GM12878 (cell line): ENCODE results near the gene ACD. TPM values are rescaled to one million over a fixed set of nuclear protein-coding genes. Genes with fewer than 3 reads are reported as not detected.

Experiments used
- ATAC-seq: fragments of 200-7000 bp; cut with Tn5 transposase; 3 replicates; pipeline ENCODE4 v1.9.1; 2020; ENCODE audit warnings: mild to moderate bottlenecking, moderate library complexity
- BruUV-seq: library from RNA; stranded (reverse); fragments of 400-500 nt; replicated peaks from 2 replicates; lab custom pipeline; 2021; lab: Mats Ljungman, UMichigan
- CTCF ChIA-PET: fragments of 300-600 bp; sonication (Branson Sonifier 250); formaldehyde crosslinking; extraction: SDS; loops from one replicate; lab custom pipeline; 2021; ENCODE audit warnings: inconsistent platforms; lab: Yijun Ruan, JAX
- POLR2A ChIA-PET: fragments of 350-600 bp; formaldehyde crosslinking; extraction: SDS; loops from one replicate; lab custom pipeline; 2021; ENCODE audit warnings: inconsistent platforms; lab: Charles Lee
- RAD21 ChIA-PET: fragments of 300-600 bp; sonication (Branson Sonifier 250); formaldehyde crosslinking; loops from one replicate; lab custom pipeline; 2023; ENCODE audit warnings: antibody characterized with exemption; ENCODE audit not compliant: unreplicated experiment; lab: Charles Lee
- SMC1A ChIA-PET: fragments of 300-600 bp; sonication (Branson Sonifier 250); formaldehyde crosslinking; loops from one replicate; lab custom pipeline; 2023; ENCODE audit not compliant: unreplicated experiment, uncharacterized antibody; lab: Charles Lee
- DNase-seq: peaks from one replicate; pipeline ENCODE4 v3.0.0-alpha.2; 2011; ENCODE audit warnings: low read depth, low spot score
- FAIRE-seq: peaks from 3 replicates; lab custom pipeline; 2011; peaks lifted over from hg19 to GRCh38; lab: Jason Lieb, UNC
- H2AFZ ChIP-seq: 2 replicates; pipeline ENCODE4 v1.6.0; 2011; ENCODE audit warnings: low read depth, low read length, control low read depth; ENCODE audit not compliant: control insufficient read depth
- H3K27ac ChIP-seq: 2 replicates; pipeline ENCODE4 v1.5.1; 2011; ENCODE audit warnings: control low read depth; ENCODE audit not compliant: control insufficient read depth, insufficient read depth
- H3K27me3 ChIP-seq, 2 experiments: replicated peaks in 1 of 2; 2 replicates each; pipeline versions ENCODE4 v1.6.0 to v1.6.1; 2011; ENCODE audit warnings: low read length in 1 of 2; ENCODE audit not compliant: control insufficient read depth in 2 of 2, insufficient read depth in 2 of 2
- H3K36me3 ChIP-seq, 2 experiments: 2 replicates each; pipeline ENCODE4 v1.5.1; 2011; ENCODE audit warnings: low read length in 1 of 2; ENCODE audit not compliant: control insufficient read depth in 2 of 2, insufficient read depth in 2 of 2
- H3K4me1 ChIP-seq: 2 replicates; pipeline ENCODE4 v1.6.1; 2011; ENCODE audit warnings: mild to moderate bottlenecking, low read length, moderate library complexity, mixed read lengths; ENCODE audit not compliant: control insufficient read depth, insufficient read depth
- H3K4me2 ChIP-seq: 2 replicates; pipeline ENCODE4 v1.6.0; 2011; ENCODE audit warnings: control low read depth; ENCODE audit not compliant: control insufficient read depth, insufficient read depth
- H3K4me3 ChIP-seq: fragments of 200-600 bp; sonication (generic); 2 replicates; pipeline ENCODE4 v1.5.1; 2016
- H3K79me2 ChIP-seq: 2 replicates; pipeline ENCODE4 v1.6.0; 2011; ENCODE audit warnings: low read length; ENCODE audit not compliant: control insufficient read depth, insufficient read depth
- H3K9ac ChIP-seq: 2 replicates; pipeline ENCODE4 v1.8.0; 2011; ENCODE audit warnings: low read length, control low read depth, mixed read lengths; ENCODE audit not compliant: control insufficient read depth, insufficient read depth
- H3K9me3 ChIP-seq: replicated peaks from 3 replicates; pipeline ENCODE4 v1.5.1; 2011; ENCODE audit warnings: mild to moderate bottlenecking, low read length; ENCODE audit not compliant: control insufficient read depth, insufficient read depth
- H4K20me1 ChIP-seq: 2 replicates; pipeline ENCODE4 v1.6.0; 2011; ENCODE audit not compliant: control insufficient read depth, insufficient read depth
- ETV6 ChIP-seq, 2 experiments: fragments of 450-650 bp in 1 of 2; IDR thresholded peaks in 1 of 2; conservative IDR thresholded peaks in 1 of 2; 2 replicates each; pipeline ENCODE4 v1.6.1; 2014; ENCODE audit warnings: antibody characterized with exemption in 1 of 2, borderline replicate concordance in 1 of 2, low read depth in 1 of 2, mild to moderate bottlenecking in 1 of 2, moderate library complexity in 1 of 2
- HDAC2 ChIP-seq: fragments of 200-600 bp; sonication (generic); IDR thresholded peaks from 2 replicates; pipeline ENCODE4 v1.6.1; 2017
- IKZF2 ChIP-seq, 2 experiments: fragments of 450-650 bp; IDR thresholded peaks; 2 replicates each; pipeline ENCODE4 v1.6.1; 2017; ENCODE audit warnings: mild to moderate bottlenecking in 2 of 2, moderate library complexity in 2 of 2
- JUND ChIP-seq: IDR thresholded peaks from 2 replicates; pipeline ENCODE4 v1.6.1; 2012; ENCODE audit warnings: low read depth, mild to moderate bottlenecking, low read length, improper control_type of control experiment, moderate library complexity
- MAX ChIP-seq: IDR thresholded peaks from 2 replicates; pipeline ENCODE4 v1.6.1; 2012; ENCODE audit warnings: low read depth, low read length, improper control_type of control experiment
- MTA3 ChIP-seq: IDR thresholded peaks from 2 replicates; pipeline ENCODE4 v1.6.1; 2012; ENCODE audit warnings: low read length, inconsistent platforms, borderline replicate concordance
- NR2F1 ChIP-seq: fragments of 450-650 bp; conservative IDR thresholded peaks from 2 replicates; pipeline ENCODE4 v1.6.1; 2017; ENCODE audit warnings: mild to moderate bottlenecking
- PBX3 ChIP-seq: IDR thresholded peaks from 2 replicates; pipeline ENCODE4 v1.6.1; 2011; ENCODE audit warnings: mild to moderate bottlenecking, low read depth, low read length, moderate library complexity; ENCODE audit not compliant: insufficient replicate concordance
- RCOR1 ChIP-seq: conservative IDR thresholded peaks from 2 replicates; pipeline ENCODE4 v1.6.1; 2012; ENCODE audit warnings: low read depth, low read length, improper control_type of control experiment
- SPI1 ChIP-seq: IDR thresholded peaks from 2 replicates; pipeline ENCODE4 v1.6.1; 2011; ENCODE audit warnings: low read depth, mild to moderate bottlenecking, low read length, moderate library complexity, borderline replicate concordance; ENCODE audit not compliant: insufficient read depth
- WGBS: methylation state at CpG from one replicate; pipeline ENCODE4 v1.1.6; 2016; ENCODE audit warnings: low lambda C conversion rate; ENCODE audit not compliant: insufficient replicate concordance, insufficient coverage; ENCODE audit errors: missing lambda C conversion rate; 5-methylcytosine and 5-hydroxymethylcytosine counted together
- in situ Hi-C: fragments of 300-500 bp; cut with MboI; formaldehyde crosslinking; loops from 9 replicates; pipeline ENCODE4 v1.14.3; 2018; ENCODE audit warnings: mixed read lengths
- intact Hi-C: fragments of 100-400 bp; cut with micrococcal nuclease; formaldehyde crosslinking; loops from one replicate; pipeline ENCODE4 v1.14.2; 2022; ENCODE audit not compliant: unreplicated experiment
- polyA plus RNA-seq, 11 experiments: library from polyadenylated mRNA; depleted of rRNA in 4 of 11; unstranded in 6 of 11; stranded (reverse) in 5 of 11; fragments of >200 nt; fragmentation: Nextera tagmentation in 4 of 11; fragmentation: Illumina TruSeq in 1 of 11; extraction: Ambion mirVana in 4 of 11; extraction: Trizol in 1 of 11; gene quantifications; 1 replicate in 1 of 11; 2 replicates in 10 of 11; pipeline versions ENCODE4 v1.2.1 to v1.2.3, GENCODE V29; 2011 to 2016; ENCODE audit warnings: inconsistent platforms in 2 of 11, missing spikeins in 2 of 11, low read depth in 1 of 11
- total RNA-seq, 4 experiments: library from RNA; depleted of rRNA in 3 of 4; stranded (reverse); fragments of >200 nt in 3 of 4; fragmentation: Illumina TruSeq in 1 of 4; extraction: Trizol in 1 of 4; gene quantifications; 2 replicates each; pipeline versions ENCODE4 v1.2.1 to v1.2.3, GENCODE V29; 2013 to 2021

Gene ACD
- total and polyA plus RNA-seq, 10 of the 15 experiments (the other 5 are each of a cell fraction or from before 2014, with no cell fraction given): 2.9 to 46.7 (median 23.9) TPM

GRCh38 chr16:67667453-67667816, 7.4 kb upstream of the ACD start:
- ChIA-PET POLR2A (interaction anchor here (0.5 to 1.3 kb wide), 7 partner anchors 15 to 347 kb away, joined by 3 to 12 read pairs (median 4); partner anchors contain the start of gene GFOD2), RAD21 (interaction anchor here (0.7 to 3.1 kb wide), 11 partner anchors 22 to 268 kb away, joined by 3 to 27 read pairs (median 5); partner anchors contain the start of genes ATP6V0D1, CARMIL2 and GFOD2), SMC1A (interaction anchor here (0.6 to 3.0 kb wide), 11 partner anchors 9 to 186 kb away, joined by 3 to 20 read pairs (median 4); partner anchors contain the start of genes ATP6V0D1 and RIPOR1), CTCF (interaction anchor here (0.6 to 11.9 kb wide), 27 partner anchors 9 to 268 kb away, joined by 3 to 196 read pairs (median 3); partner anchors contain the start of genes ATP6V0D1, CARMIL2 and RANBP10)
- DNase-seq: no peak
- Histone ChIP-seq H3K27ac (peak overlapping the region; percentile 18; the same call in 1 of the 2 replicates), H3K79me2 (no peaks in the 10 kb centered on the region), H2AFZ (peak overlapping the region; percentile 76), H3K9me3 (no peaks in the 10 kb centered on the region), H3K9ac (peak overlapping the region; percentile 61; the same call in 1 of the 2 replicates), H3K4me3 (peak overlapping the region; percentile 88; the same call in 1 of the 2 replicates), H3K27me3 (no peaks in the 10 kb centered on the region), H3K4me1 (peaks cover 30% of the 10 kb centered on the region), H3K36me3 (no peaks in the 10 kb centered on the region), H4K20me1 (no peaks in the 10 kb centered on the region), H3K4me2 (peak overlapping the region; percentile 95)
- no peak for TF ChIP-seq SPI1
- no peak for FAIRE-seq
- BruUV-seq: no TSS peak
- intact Hi-C loops (loop anchor here (5.0 kb wide), 1 partner anchor 175 kb away; no protein-coding TSS in a partner anchor), in situ Hi-C loops (no loop called here)
- ATAC-seq: no peak; the same call in 2 of the 3 replicates
- 6% methylated on average over 8 of the region's 10 CpGs for WGBS

GRCh38 chr16:67666559-67667452, 6.7 kb upstream of the ACD start, which contains the start of the genes C16orf86 and ENKD1:
Gene C16orf86, plus strand, starts transcription at chr16:67666814. Its CDS starts 157 bp downstream, at chr16:67666971.
Gene ENKD1, minus strand, starts transcription at chr16:67666750. Its CDS starts 308 bp downstream, at chr16:67666442.
- peak within 1 kb of the TSS; percentile 57 for H3K27ac ChIP-seq
- CTCF ChIA-PET: interaction anchor here (0.6 to 11.9 kb wide), 24 partner anchors 17 to 268 kb away, joined by 3 to 196 read pairs (median 4); partner anchors contain the start of genes ATP6V0D1, CARMIL2, CTCF and RANBP10
- BruUV-seq: no TSS peak
- 1% methylated on average over 59 of the region's 78 CpGs for WGBS
- SMC1A ChIA-PET: interaction anchor here (0.6 to 3.0 kb wide), 11 partner anchors 10 to 185 kb away, joined by 3 to 20 read pairs (median 4); partner anchors contain the start of genes ATP6V0D1 and RIPOR1
- RAD21 ChIA-PET: interaction anchor here (0.7 to 3.1 kb wide), 12 partner anchors 22 to 269 kb away, joined by 3 to 27 read pairs (median 6); partner anchors contain the start of genes ATP6V0D1, CARMIL2 and GFOD2
- H3K27me3 ChIP-seq: no peaks in the 10 kb centered on the region
- H3K9me3 ChIP-seq: no peaks in the 10 kb centered on the region
- H3K36me3 ChIP-seq: no peaks in the 10 kb centered on the region
- no peaks in the 10 kb centered on the region for H4K20me1 ChIP-seq
- FAIRE-seq (peak; percentile 88), ATAC-seq (peak; percentile 80), DNase-seq (no peak)
- in situ Hi-C loops (no loop called here), intact Hi-C loops (loop anchor here (5.0 kb wide), 1 partner anchor 175 kb away; no protein-coding TSS in a partner anchor)
- peaks cover 30% of the 10 kb centered on the region for H3K4me1 ChIP-seq
- H3K9ac ChIP-seq: peak within 1 kb of the TSS; percentile 61
- H3K4me2 ChIP-seq: peak within 1 kb of the TSS; percentile 95
- H2AFZ ChIP-seq: peak within 1 kb of the TSS; percentile 76
- POLR2A ChIA-PET: interaction anchor here (0.5 to 1.3 kb wide), 7 partner anchors 15 to 348 kb away, joined by 3 to 12 read pairs (median 5); partner anchors contain the start of genes CTCF and GFOD2
- peak within 1 kb of the TSS; percentile 88 for H3K4me3 ChIP-seq
- H3K79me2 ChIP-seq: no peaks in the 10 kb centered on the region
- TF ChIP-seq MAX (no peak), NR2F1 (peak; percentile 97), HDAC2 (no peak), JUND (no peak), RCOR1 (no peak), IKZF2 (IDR thresholded peaks at IDR 0.05) (no peak), ETV6 (conservative IDR thresholded peaks at IDR 0.05 in 1 of 2, IDR thresholded peaks at IDR 0.05 in 1 of 2; ENCODE audit: borderline replicate concordance in 1 of 2, low read depth in 1 of 2) (no peak), MTA3 (no peak), PBX3 (no peak)
